Body of pancreas (tissue), 4 donors: ENCODE results near the gene TBC1D10A.

Source experiments
- POLR2A ChIP-seq, 3 donors: fragments of 450-650 bp; IDR thresholded peaks; one replicate each; pipeline ENCODE4 v1.6.1; 2016; ENCODE audit warnings: antibody characterized with exemption in 3 of 3, mild to moderate bottlenecking in 2 of 3
- TF ChIP-seq, protein P1 (sequence below), 7 experiments: fragments of 450-650 bp in 4 of 7; fragments of 200-600 bp in 3 of 7; sonication (generic) in 3 of 7; IDR thresholded peaks; one replicate each; pipeline ENCODE4 v1.5.1; 2016 to 2019; ENCODE audit warnings: antibody characterized with exemption in 7 of 7

DNA sequence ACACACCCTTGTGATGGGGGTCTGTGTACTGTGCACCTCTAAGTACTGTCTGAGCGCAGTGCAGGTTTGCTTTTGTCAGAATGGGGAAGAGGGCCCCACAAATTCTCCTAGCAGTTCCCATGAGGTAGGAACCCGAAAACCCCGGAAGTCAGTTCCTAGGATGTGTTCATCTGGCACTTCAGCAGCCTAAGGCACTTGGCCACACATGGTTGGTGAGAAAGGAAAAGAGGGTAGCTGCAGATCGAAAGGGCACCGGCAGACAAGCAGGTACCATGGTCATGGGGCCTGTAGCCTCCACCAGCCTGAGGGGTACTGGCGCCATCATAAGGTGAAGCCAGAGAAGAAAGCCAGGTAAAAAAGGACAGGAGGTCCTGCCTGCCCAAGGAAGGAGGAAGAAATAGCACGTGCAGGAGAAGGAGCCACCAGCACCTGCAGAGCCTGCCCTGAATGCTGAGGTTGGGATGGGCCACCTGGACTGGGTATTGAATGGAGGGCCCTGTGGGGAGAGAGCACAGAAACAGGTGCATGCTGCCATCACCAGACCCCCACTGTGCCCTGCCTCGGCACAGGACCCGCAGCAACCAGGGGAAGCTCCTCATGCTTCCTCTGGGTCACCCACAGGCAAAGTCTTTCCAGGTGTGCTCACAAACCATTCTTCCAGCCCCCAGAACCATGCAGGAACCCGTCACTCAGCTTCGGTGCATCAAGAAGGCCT lies 29.3 kb downstream of the TBC1D10A start:
- TF ChIP-seq, protein P1, sequence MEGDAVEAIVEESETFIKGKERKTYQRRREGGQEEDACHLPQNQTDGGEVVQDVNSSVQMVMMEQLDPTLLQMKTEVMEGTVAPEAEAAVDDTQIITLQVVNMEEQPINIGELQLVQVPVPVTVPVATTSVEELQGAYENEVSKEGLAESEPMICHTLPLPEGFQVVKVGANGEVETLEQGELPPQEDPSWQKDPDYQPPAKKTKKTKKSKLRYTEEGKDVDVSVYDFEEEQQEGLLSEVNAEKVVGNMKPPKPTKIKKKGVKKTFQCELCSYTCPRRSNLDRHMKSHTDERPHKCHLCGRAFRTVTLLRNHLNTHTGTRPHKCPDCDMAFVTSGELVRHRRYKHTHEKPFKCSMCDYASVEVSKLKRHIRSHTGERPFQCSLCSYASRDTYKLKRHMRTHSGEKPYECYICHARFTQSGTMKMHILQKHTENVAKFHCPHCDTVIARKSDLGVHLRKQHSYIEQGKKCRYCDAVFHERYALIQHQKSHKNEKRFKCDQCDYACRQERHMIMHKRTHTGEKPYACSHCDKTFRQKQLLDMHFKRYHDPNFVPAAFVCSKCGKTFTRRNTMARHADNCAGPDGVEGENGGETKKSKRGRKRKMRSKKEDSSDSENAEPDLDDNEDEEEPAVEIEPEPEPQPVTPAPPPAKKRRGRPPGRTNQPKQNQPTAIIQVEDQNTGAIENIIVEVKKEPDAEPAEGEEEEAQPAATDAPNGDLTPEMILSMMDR (IDR thresholded peaks at IDR 0.05) = no peak
- no peak for TF ChIP-seq POLR2A (IDR thresholded peaks at IDR 0.05)
